ENCODE data around the gene STK11IP.

STK11IP gene

GRCh38 chr2:219627103-219628100, 29.7 kb downstream of the STK11IP start, which contains the start of gene SLC4A3:
SLC4A3 (plus strand) TSS chr2:219627630; CDS start chr2:219627993, 363 bp downstream.
- peaks cover 6% of the 10 kb centered on the region for H3K4me1 ChIP-seq (ENCODE audit: control insufficient read depth, low read depth, low read length)
- H3K27ac ChIP-seq (ENCODE audit: low read length) = no peak within 1 kb of the TSS
- H3K9ac ChIP-seq (ENCODE audit: low read length) = peak within 1 kb of the TSS; percentile 24
- H3K27me3 ChIP-seq (ENCODE audit: control insufficient read depth, insufficient read depth, low read length) = peaks cover 10% of the 10 kb centered on the region
- H3K9me3 ChIP-seq (ENCODE audit: control insufficient read depth, low read depth, low read length) = no peaks in the 10 kb centered on the region
- H3K4me3 ChIP-seq (ENCODE audit: low read length) = peak within 1 kb of the TSS; percentile 49
- H3K36me3 ChIP-seq (ENCODE audit: control insufficient read depth, low read depth, low read length) = no peaks in the 10 kb centered on the region

GRCh38 chr2:219628235-219628985, 30.8 kb downstream of the STK11IP start:
- no peak overlapping the region for H3K27ac ChIP-seq (ENCODE audit: low read length)

GRCh38 chr2:219628986-219629901, 31.6 kb downstream of the STK11IP start:
- no peak overlapping the region for H3K27ac ChIP-seq (ENCODE audit: low read length)
- H3K36me3 ChIP-seq (ENCODE audit: control insufficient read depth, low read depth, low read length) = no peaks in the 10 kb centered on the region
- no peak overlapping the region for H3K9ac ChIP-seq (ENCODE audit: low read length)
- H3K9me3 ChIP-seq (ENCODE audit: control insufficient read depth, low read depth, low read length) = no peaks in the 10 kb centered on the region
- peaks cover 10% of the 10 kb centered on the region for H3K27me3 ChIP-seq (ENCODE audit: control insufficient read depth, insufficient read depth, low read length)
- peaks cover 6% of the 10 kb centered on the region for H3K4me1 ChIP-seq (ENCODE audit: control insufficient read depth, low read depth, low read length)
- no peak overlapping the region for H3K4me3 ChIP-seq (ENCODE audit: low read length)

More at GRCh38 chr2:219628235-219628985, 30.8 kb downstream of the STK11IP start:
- Histone ChIP-seq H3K9me3 (ENCODE audit: control insufficient read depth, low read depth, low read length) (no peaks in the 10 kb centered on the region), H3K4me1 (ENCODE audit: control insufficient read depth, low read depth, low read length) (peaks cover 6% of the 10 kb centered on the region), H3K27me3 (ENCODE audit: control insufficient read depth, insufficient read depth, low read length) (peaks cover 10% of the 10 kb centered on the region), H3K9ac (ENCODE audit: low read length) (no peak overlapping the region), H3K36me3 (ENCODE audit: control insufficient read depth, low read depth, low read length) (no peaks in the 10 kb centered on the region), H3K4me3 (ENCODE audit: low read length) (peak overlapping the region; percentile 49)

GRCh38 chr2:219629976-219630695, 32.5 kb downstream of the STK11IP start:
- H3K27me3 ChIP-seq (ENCODE audit: control insufficient read depth, insufficient read depth, low read length) = peaks cover 10% of the 10 kb centered on the region
- no peaks in the 10 kb centered on the region for H3K36me3 ChIP-seq (ENCODE audit: control insufficient read depth, low read depth, low read length)
- no peak overlapping the region for H3K4me3 ChIP-seq (ENCODE audit: low read length)
- H3K9ac ChIP-seq (ENCODE audit: low read length) = no peak overlapping the region
- H3K4me1 ChIP-seq (ENCODE audit: control insufficient read depth, low read depth, low read length) = peaks cover 6% of the 10 kb centered on the region
- H3K27ac ChIP-seq (ENCODE audit: low read length) = no peak overlapping the region
- no peaks in the 10 kb centered on the region for H3K9me3 ChIP-seq (ENCODE audit: control insufficient read depth, low read depth, low read length)

GRCh38 chr2:219630770-219631405, 33.2 kb downstream of the STK11IP start:
- Histone ChIP-seq H3K36me3 (ENCODE audit: control insufficient read depth, low read depth, low read length) (no peaks in the 10 kb centered on the region), H3K9ac (ENCODE audit: low read length) (no peak overlapping the region), H3K4me3 (ENCODE audit: low read length) (no peak overlapping the region), H3K27ac (ENCODE audit: low read length) (no peak overlapping the region), H3K4me1 (ENCODE audit: control insufficient read depth, low read depth, low read length) (peaks cover 6% of the 10 kb centered on the region), H3K27me3 (ENCODE audit: control insufficient read depth, insufficient read depth, low read length) (peaks cover 10% of the 10 kb centered on the region), H3K9me3 (ENCODE audit: control insufficient read depth, low read depth, low read length) (no peaks in the 10 kb centered on the region)

- peaks cover 8% of the 10 kb centered on the region for H3K27me3 ChIP-seq (ENCODE audit: control insufficient read depth, insufficient read depth, low read length)
- peaks cover 6% of the 10 kb centered on the region for H3K4me1 ChIP-seq (ENCODE audit: control insufficient read depth, low read depth, low read length)
- H3K9ac ChIP-seq (ENCODE audit: low read length) = no peak overlapping the region
- no peak overlapping the region for H3K27ac ChIP-seq (ENCODE audit: low read length)
- H3K4me3 ChIP-seq (ENCODE audit: low read length) = no peak overlapping the region
- no peaks in the 10 kb centered on the region for H3K9me3 ChIP-seq (ENCODE audit: control insufficient read depth, low read depth, low read length)
- no peaks in the 10 kb centered on the region for H3K36me3 ChIP-seq (ENCODE audit: control insufficient read depth, low read depth, low read length)
Measured at GRCh38 chr2:219631406-219631891, 33.8 kb downstream of the STK11IP start.

GRCh38 chr2:219631904-219632759, 34.5 kb downstream of the STK11IP start:
- Histone ChIP-seq H3K36me3 (ENCODE audit: control insufficient read depth, low read depth, low read length) (no peaks in the 10 kb centered on the region), H3K4me1 (ENCODE audit: control insufficient read depth, low read depth, low read length) (peaks cover under 1% of the 10 kb centered on the region), H3K27ac (ENCODE audit: low read length) (no peak overlapping the region), H3K27me3 (ENCODE audit: control insufficient read depth, insufficient read depth, low read length) (peaks cover 1% of the 10 kb centered on the region), H3K4me3 (ENCODE audit: low read length) (no peak overlapping the region), H3K9me3 (ENCODE audit: control insufficient read depth, low read depth, low read length) (no peaks in the 10 kb centered on the region), H3K9ac (ENCODE audit: low read length) (no peak overlapping the region)

- no peaks in the 10 kb centered on the region for H3K4me1 ChIP-seq (ENCODE audit: control insufficient read depth, low read depth, low read length)
- H3K36me3 ChIP-seq (ENCODE audit: control insufficient read depth, low read depth, low read length) = no peaks in the 10 kb centered on the region
- H3K27me3 ChIP-seq (ENCODE audit: control insufficient read depth, insufficient read depth, low read length) = no peaks in the 10 kb centered on the region
- no peaks in the 10 kb centered on the region for H3K9me3 ChIP-seq (ENCODE audit: control insufficient read depth, low read depth, low read length)
- no peak overlapping the region for H3K4me3 ChIP-seq (ENCODE audit: low read length)
- H3K27ac ChIP-seq (ENCODE audit: low read length) = no peak overlapping the region
- no peak overlapping the region for H3K9ac ChIP-seq (ENCODE audit: low read length)
Measured at GRCh38 chr2:219632760-219633105, 35.1 kb downstream of the STK11IP start.

- H3K27ac ChIP-seq (ENCODE audit: low read length) = no peak overlapping the region
- H3K36me3 ChIP-seq (ENCODE audit: control insufficient read depth, low read depth, low read length) = no peaks in the 10 kb centered on the region
- no peak overlapping the region for H3K9ac ChIP-seq (ENCODE audit: low read length)
- no peak overlapping the region for H3K4me3 ChIP-seq (ENCODE audit: low read length)
- H3K27me3 ChIP-seq (ENCODE audit: control insufficient read depth, insufficient read depth, low read length) = no peaks in the 10 kb centered on the region
- no peaks in the 10 kb centered on the region for H3K4me1 ChIP-seq (ENCODE audit: control insufficient read depth, low read depth, low read length)
- no peaks in the 10 kb centered on the region for H3K9me3 ChIP-seq (ENCODE audit: control insufficient read depth, low read depth, low read length)
Measured at GRCh38 chr2:219633276-219634065, 35.8 kb downstream of the STK11IP start.
